SK-N-MC (cell line): ENCODE data around the gene ABCB6.

Experiments
- DNase-seq: peaks from one replicate; pipeline ENCODE4 v3.0.0-alpha.2; 2011; ENCODE audit warnings: low read depth, low spot score
- H3K27ac ChIP-seq: fragments of 200-600 bp; sonication (generic); 2 replicates; pipeline ENCODE4 v1.5.1; 2016; ENCODE audit warnings: mixed run types
- H3K36me3 ChIP-seq: fragments of 200-600 bp; sonication (generic); 2 replicates; pipeline ENCODE4 v1.6.1; 2017; ENCODE audit warnings: antibody characterized with exemption, low read length, mixed read lengths; ENCODE audit not compliant: insufficient read depth
- H3K4me3 ChIP-seq: fragments of 200-600 bp; sonication (generic); 2 replicates; pipeline ENCODE4 v1.5.1; 2016
- H3K9ac ChIP-seq: fragments of 200-600 bp; sonication (generic); 2 replicates; pipeline ENCODE4 v1.8.0; 2017; ENCODE audit warnings: mixed run types, mixed read lengths; ENCODE audit not compliant: insufficient read length
- H3K9me3 ChIP-seq: fragments of 200-600 bp; sonication (generic); 2 replicates; pipeline ENCODE4 v1.6.1; 2017; ENCODE audit warnings: low read depth, mild to moderate bottlenecking, antibody characterized with exemption, low read length, moderate library complexity, mixed read lengths
- EZH2 ChIP-seq: fragments of 200-600 bp; sonication (generic); IDR thresholded peaks from one replicate; pipeline ENCODE4 v1.6.1; 2017; ENCODE audit warnings: antibody characterized with exemption
- FOXP2 ChIP-seq: optimal IDR thresholded peaks from 2 replicates; pipeline ENCODE3; 2011; ENCODE audit warnings: mild to moderate bottlenecking, moderate library complexity; ENCODE audit not compliant: insufficient read depth; ENCODE audit errors: extremely low read length, control extremely low read depth
- POLR2AphosphoS5 ChIP-seq: IDR thresholded peaks from 2 replicates; pipeline ENCODE4 v1.6.1; 2012; ENCODE audit warnings: mild to moderate bottlenecking, low read depth, low read length, borderline replicate concordance

ABCB6 gene

GRCh38 chr2:219253753-219254589, 35.2 kb upstream of the ABCB6 start, which contains the start of gene TUBA4A:
TUBA4A (minus strand) TSS chr2:219253918; CDS start chr2:219253858, 60 bp downstream.
- Histone ChIP-seq H3K4me3 (peak within 1 kb of the TSS; percentile 94), H3K9me3 (no peaks in the 10 kb centered on the region), H3K36me3 (no peaks in the 10 kb centered on the region; the same call in 1 of the 2 replicates), H3K9ac (peak within 1 kb of the TSS; percentile 60), H3K27ac (no peak within 1 kb of the TSS)
- TF ChIP-seq EZH2 (peak; percentile 65), POLR2AphosphoS5 (peak; percentile 79), FOXP2 (no peak)
- no peak for DNase-seq

DNA sequence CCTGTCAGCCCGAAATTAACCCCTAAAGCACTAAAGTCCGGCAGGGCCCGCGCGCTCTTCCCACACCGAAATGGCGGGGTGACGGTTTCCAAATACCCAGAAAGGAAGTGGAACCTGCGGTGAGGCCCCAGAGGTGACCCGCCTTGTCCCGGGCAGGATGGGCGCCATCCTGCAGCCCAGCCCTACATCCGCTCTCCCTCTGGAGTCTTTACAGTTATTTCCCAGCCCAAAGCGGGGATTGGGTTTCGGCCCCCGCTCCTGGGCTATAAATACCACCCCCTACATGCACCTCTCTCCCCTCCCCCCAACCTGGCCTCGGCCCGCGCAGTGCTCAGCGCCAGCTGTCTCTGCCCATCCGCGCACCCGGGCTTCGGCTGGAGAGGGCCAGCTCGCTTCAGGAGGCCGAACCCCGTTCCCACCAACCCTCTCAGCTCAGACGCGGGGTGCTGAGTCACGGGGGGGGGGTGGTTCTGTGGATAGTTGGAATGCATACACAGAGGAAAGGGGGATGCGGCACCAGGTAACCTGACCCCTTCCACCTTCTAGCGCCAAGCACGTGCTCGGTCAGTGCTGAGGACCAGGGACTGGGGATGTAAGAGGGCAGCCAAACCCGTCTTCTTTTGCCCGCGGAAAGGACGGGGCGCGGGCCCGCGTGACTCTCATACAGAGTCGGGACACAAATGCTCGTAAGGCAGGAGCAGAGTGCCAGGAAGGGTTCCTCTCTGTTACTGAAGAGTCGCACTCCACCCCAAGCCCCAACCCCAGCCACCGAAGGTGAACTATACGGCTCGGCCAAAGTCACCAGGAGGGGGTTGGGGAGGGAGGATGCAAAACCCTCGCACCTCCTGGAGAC, 34.4 kb upstream of the ABCB6 start, which contains the start of gene TUBA4B:
Gene TUBA4B (plus strand): TSS at position 344 of the 853 bp plus-strand sequence. CDS start 165 bp downstream, at position 509.
- no peak for DNase-seq
- H3K27ac ChIP-seq = no peak within 1 kb of the TSS
- H3K9me3 ChIP-seq = no peaks in the 10 kb centered on the region
- H3K36me3 ChIP-seq = no peaks in the 10 kb centered on the region; the same call in 1 of the 2 replicates
- TF ChIP-seq EZH2 = no peak
- no peak for TF ChIP-seq FOXP2
- H3K4me3 ChIP-seq = peak within 1 kb of the TSS; percentile 94
- H3K9ac ChIP-seq = peak within 1 kb of the TSS; percentile 60

DNA sequence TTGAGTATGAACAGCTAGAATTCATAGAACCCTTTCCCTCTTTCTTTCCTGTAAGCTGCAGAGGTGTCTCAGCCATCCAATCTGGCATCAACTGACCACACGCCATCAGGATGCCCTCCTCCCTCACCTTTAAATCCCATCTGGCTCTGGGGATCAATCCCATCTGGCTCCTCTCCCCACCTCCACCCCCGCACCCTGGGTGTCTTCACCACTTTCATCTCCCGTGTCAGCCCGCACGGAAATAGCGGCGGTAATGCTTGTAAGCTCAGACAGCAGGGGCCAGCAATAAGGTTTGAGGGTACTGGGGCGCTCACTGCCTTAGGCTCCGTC, 33.8 kb upstream of the ABCB6 start:
- peak overlapping the region; percentile 94 for H3K4me3 ChIP-seq
- no peak for TF ChIP-seq FOXP2
- no peak for TF ChIP-seq POLR2AphosphoS5
- TF ChIP-seq EZH2 = no peak
- H3K9me3 ChIP-seq = no peaks in the 10 kb centered on the region
- no peaks in the 10 kb centered on the region; the same call in 1 of the 2 replicates for H3K36me3 ChIP-seq
- no peak overlapping the region for H3K27ac ChIP-seq
- H3K9ac ChIP-seq = peak overlapping the region; percentile 60
- no peak for DNase-seq

- no peak for DNase-seq
- Histone ChIP-seq H3K36me3 (no peaks in the 10 kb centered on the region; the same call in 1 of the 2 replicates), H3K4me3 (0 out of 2 replicates have a peak overlapping the region, but pooled peaks have one; percentile 94), H3K27ac (no peak overlapping the region), H3K9ac (no peak overlapping the region), H3K9me3 (no peaks in the 10 kb centered on the region)
- no peak for TF ChIP-seq FOXP2
Measured at GRCh38 chr2:219252084-219252483, 33.3 kb upstream of the ABCB6 start.

- Histone ChIP-seq H3K4me3 (no peak overlapping the region), H3K36me3 (no peaks in the 10 kb centered on the region; the same call in 1 of the 2 replicates), H3K9me3 (no peaks in the 10 kb centered on the region), H3K9ac (no peak overlapping the region), H3K27ac (no peak overlapping the region)
- TF ChIP-seq POLR2AphosphoS5 = no peak
- TF ChIP-seq FOXP2 = no peak
- no peak for TF ChIP-seq EZH2
- DNase-seq = no peak
Measured at GRCh38 chr2:219251656-219252055, 32.9 kb upstream of the ABCB6 start.

- Histone ChIP-seq H3K9ac (peak overlapping the region; percentile 6), H3K36me3 (no peaks in the 10 kb centered on the region; the same call in 1 of the 2 replicates), H3K4me3 (peak overlapping the region; percentile 34), H3K27ac (peak overlapping the region; percentile 87), H3K9me3 (no peaks in the 10 kb centered on the region)
- TF ChIP-seq EZH2 (no peak), FOXP2 (no peak), POLR2AphosphoS5 (no peak; the same call in 1 of the 2 replicates)
- DNase-seq = no peak
Measured at GRCh38 chr2:219250049-219250781, 31.5 kb upstream of the ABCB6 start.

- peak overlapping the region; percentile 34 for H3K4me3 ChIP-seq
- H3K27ac ChIP-seq = peak overlapping the region; percentile 87
- no peaks in the 10 kb centered on the region for H3K9me3 ChIP-seq
- H3K36me3 ChIP-seq = no peaks in the 10 kb centered on the region; the same call in 1 of the 2 replicates
- peak overlapping the region; percentile 6 for H3K9ac ChIP-seq
- DNase-seq = peak; percentile 20
- no peak for TF ChIP-seq EZH2
- TF ChIP-seq POLR2AphosphoS5 = peak; percentile 52
- TF ChIP-seq FOXP2 = peak; percentile 73
Measured at GRCh38 chr2:219249203-219249980, 30.6 kb upstream of the ABCB6 start.

DNA sequence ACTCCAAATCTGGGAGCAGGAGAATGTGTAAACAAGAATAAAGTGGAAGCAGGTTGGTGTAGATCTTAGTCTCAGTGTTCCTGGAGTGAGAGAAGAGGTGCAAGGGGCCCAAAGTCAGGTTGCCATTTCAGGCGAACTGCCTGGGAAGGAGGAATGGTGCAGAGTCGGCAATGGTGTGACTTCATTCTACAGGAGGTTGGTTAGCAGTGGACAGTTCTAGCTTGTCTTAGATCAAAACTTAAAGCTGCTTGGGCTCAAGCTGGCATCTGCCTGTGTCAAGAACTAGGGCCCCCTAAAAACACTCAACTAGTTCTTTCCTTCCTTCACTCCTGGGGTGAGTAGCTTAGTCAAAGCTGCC, 30.1 kb upstream of the ABCB6 start:
- Histone ChIP-seq H3K36me3 (no peaks in the 10 kb centered on the region; the same call in 1 of the 2 replicates), H3K9ac (no peak overlapping the region), H3K27ac (peak overlapping the region; percentile 87), H3K4me3 (peak overlapping the region; percentile 34; the same call in 1 of the 2 replicates), H3K9me3 (no peaks in the 10 kb centered on the region)
- no peak for TF ChIP-seq FOXP2
- no peak for TF ChIP-seq EZH2
- TF ChIP-seq POLR2AphosphoS5 = no peak
- no peak for DNase-seq
